GM12878 (cell line): ENCODE measurements around the gene SEPTIN14. TPM values are rescaled to one million over a fixed set of nuclear protein-coding genes. Genes with fewer than 3 reads are reported as not detected.

Experiments
- polyA plus RNA-seq, 11 experiments: library from polyadenylated mRNA; depleted of rRNA in 4 of 11; unstranded in 6 of 11; stranded (reverse) in 5 of 11; fragments of >200 nt; fragmentation: Nextera tagmentation in 4 of 11; fragmentation: Illumina TruSeq in 1 of 11; extraction: Ambion mirVana in 4 of 11; extraction: Trizol in 1 of 11; gene quantifications; 1 replicate in 1 of 11; 2 replicates in 10 of 11; pipeline versions ENCODE4 v1.2.1 to v1.2.3, GENCODE V29; 2011 to 2016; ENCODE audit warnings: inconsistent platforms in 2 of 11, missing spikeins in 2 of 11, low read depth in 1 of 11
- small RNA-seq: library from RNA; depleted of rRNA; stranded (forward); fragments of <200 nt; gene quantifications from one replicate; pipeline ENCODE3, GENCODE V24; 2014
- total RNA-seq, 4 experiments: library from RNA; depleted of rRNA in 3 of 4; stranded (reverse); fragments of >200 nt in 3 of 4; fragmentation: Illumina TruSeq in 1 of 4; extraction: Trizol in 1 of 4; gene quantifications; 2 replicates each; pipeline versions ENCODE4 v1.2.1 to v1.2.3, GENCODE V29; 2013 to 2021

The SEPTIN14 gene
- total and polyA plus RNA-seq, 10 of the 15 experiments (the other 5 are each of a cell fraction or from before 2014, with no cell fraction given): 0.01 TPM; not detected in 9

Small RNA genes within 50 kb of the gene (small RNA-seq; reads per million reads assigned to genes)
- not detected for gene AC092647.1
- gene AC092647.2: not detected
- not detected for gene RNU6-1126P

Other genes with a start within 250 kb of the SEPTIN14 start
Only the 7 nearest of the 8 such genes appear.
- 2.0 and 3.7 TPM in 2 replicates for gene ZNF713, start 24.7 kb upstream of the SEPTIN14 start, total RNA-seq (2014; rRNA removed)
- 3.4 TPM in 2 replicates for gene ZNF713, start 24.7 kb upstream of the SEPTIN14 start, total RNA-seq (2014; rRNA removed; fragmentation: Illumina TruSeq; extraction: Trizol)
- 1.0 and 1.7 TPM in 2 replicates for gene ZNF713, start 24.7 kb upstream of the SEPTIN14 start, total RNA-seq (2021)
- 1.9 and 2.5 TPM in 2 replicates for gene ZNF713, start 24.7 kb upstream of the SEPTIN14 start, polyA plus RNA-seq (2011; rRNA removed)
- gene ZNF713, start 24.7 kb upstream of the SEPTIN14 start, polyA plus RNA-seq (2014; fragmentation: Illumina TruSeq; extraction: Trizol): 2.8 and 4.2 TPM in 2 replicates
- gene ZNF713, start 24.7 kb upstream of the SEPTIN14 start, polyA plus RNA-seq (2014; fragmentation: Nextera tagmentation; extraction: Ambion mirVana): under 1 TPM; 0.21 to 0.62 TPM
- 1.1 and 1.2 TPM in 2 replicates for gene ZNF713, start 24.7 kb upstream of the SEPTIN14 start, polyA plus RNA-seq (2014; rRNA removed)
- gene ZNF713, start 24.7 kb upstream of the SEPTIN14 start, polyA plus RNA-seq (2016; fragmentation: Nextera tagmentation; extraction: Ambion mirVana): 1 to 10 TPM; 1.6 to 2.2 TPM
- gene MRPS17, start 89.1 kb upstream of the SEPTIN14 start, total RNA-seq (2014; rRNA removed): 29.9 and 31.3 TPM in 2 replicates
- gene MRPS17, start 89.1 kb upstream of the SEPTIN14 start, total RNA-seq (2014; rRNA removed; fragmentation: Illumina TruSeq; extraction: Trizol): 26.4 and 28.6 TPM in 2 replicates
- 18.7 and 23.1 TPM in 2 replicates for gene MRPS17, start 89.1 kb upstream of the SEPTIN14 start, total RNA-seq (2021)
- 28.6 and 32.2 TPM in 2 replicates for gene MRPS17, start 89.1 kb upstream of the SEPTIN14 start, polyA plus RNA-seq (2011; rRNA removed)
- 25.8 and 26.2 TPM in 2 replicates for gene MRPS17, start 89.1 kb upstream of the SEPTIN14 start, polyA plus RNA-seq (2014; fragmentation: Illumina TruSeq; extraction: Trizol)
- 10 to 100 TPM; 72.9 to 74.5 TPM for gene MRPS17, start 89.1 kb upstream of the SEPTIN14 start, polyA plus RNA-seq (2014; fragmentation: Nextera tagmentation; extraction: Ambion mirVana)
- 23.7 and 28.5 TPM in 2 replicates for gene MRPS17, start 89.1 kb upstream of the SEPTIN14 start, polyA plus RNA-seq (2014; rRNA removed)
- gene MRPS17, start 89.1 kb upstream of the SEPTIN14 start, polyA plus RNA-seq (2016; fragmentation: Nextera tagmentation; extraction: Ambion mirVana): 10 to 100 TPM; 58.1 TPM
- 47.7 TPM in 2 replicates for gene NIPSNAP2, start 101.8 kb upstream of the SEPTIN14 start, total RNA-seq (2014; rRNA removed)
- 51.7 and 52.0 TPM in 2 replicates for gene NIPSNAP2, start 101.8 kb upstream of the SEPTIN14 start, total RNA-seq (2014; rRNA removed; fragmentation: Illumina TruSeq; extraction: Trizol)
- gene NIPSNAP2, start 101.8 kb upstream of the SEPTIN14 start, total RNA-seq (2021): 44.7 and 45.0 TPM in 2 replicates
- gene NIPSNAP2, start 101.8 kb upstream of the SEPTIN14 start, polyA plus RNA-seq (2011; rRNA removed): 70.8 and 104 TPM in 2 replicates
- 62.9 and 102 TPM in 2 replicates for gene NIPSNAP2, start 101.8 kb upstream of the SEPTIN14 start, polyA plus RNA-seq (2014; fragmentation: Illumina TruSeq; extraction: Trizol)
- gene NIPSNAP2, start 101.8 kb upstream of the SEPTIN14 start, polyA plus RNA-seq (2014; fragmentation: Nextera tagmentation; extraction: Ambion mirVana): 10 to 100 TPM; 24.7 to 29.9 TPM
- gene NIPSNAP2, start 101.8 kb upstream of the SEPTIN14 start, polyA plus RNA-seq (2014; rRNA removed): 38.8 and 46.9 TPM in 2 replicates
- gene NIPSNAP2, start 101.8 kb upstream of the SEPTIN14 start, polyA plus RNA-seq (2016; fragmentation: Nextera tagmentation; extraction: Ambion mirVana): 10 to 100 TPM; 83.8 to 88.5 TPM
- 35.3 and 36.4 TPM in 2 replicates for gene PSPH, start 188.7 kb upstream of the SEPTIN14 start, total RNA-seq (2014; rRNA removed)
- gene PSPH, start 188.7 kb upstream of the SEPTIN14 start, total RNA-seq (2014; rRNA removed; fragmentation: Illumina TruSeq; extraction: Trizol): 20.1 and 21.2 TPM in 2 replicates
- gene PSPH, start 188.7 kb upstream of the SEPTIN14 start, total RNA-seq (2021): 24.8 and 25.0 TPM in 2 replicates
- 15.4 and 16.2 TPM in 2 replicates for gene PSPH, start 188.7 kb upstream of the SEPTIN14 start, polyA plus RNA-seq (2011; rRNA removed)
- 9.1 and 23.0 TPM in 2 replicates for gene PSPH, start 188.7 kb upstream of the SEPTIN14 start, polyA plus RNA-seq (2014; fragmentation: Illumina TruSeq; extraction: Trizol)
- 10 to 100 TPM in 1 of 2 experiments, 1 to 10 TPM in 1; 5.2 to 10.5 TPM for gene PSPH, start 188.7 kb upstream of the SEPTIN14 start, polyA plus RNA-seq (2014; fragmentation: Nextera tagmentation; extraction: Ambion mirVana)
- 21.6 and 28.3 TPM in 2 replicates for gene PSPH, start 188.7 kb upstream of the SEPTIN14 start, polyA plus RNA-seq (2014; rRNA removed)
- 10 to 100 TPM; 24.8 to 26.1 TPM for gene PSPH, start 188.7 kb upstream of the SEPTIN14 start, polyA plus RNA-seq (2016; fragmentation: Nextera tagmentation; extraction: Ambion mirVana)
- 263 and 264 TPM in 2 replicates for gene CCT6A, start 189.0 kb upstream of the SEPTIN14 start, total RNA-seq (2014; rRNA removed)
- 324 and 357 TPM in 2 replicates for gene CCT6A, start 189.0 kb upstream of the SEPTIN14 start, total RNA-seq (2014; rRNA removed; fragmentation: Illumina TruSeq; extraction: Trizol)
- gene CCT6A, start 189.0 kb upstream of the SEPTIN14 start, total RNA-seq (2021): 202 and 206 TPM in 2 replicates
- 346 and 392 TPM in 2 replicates for gene CCT6A, start 189.0 kb upstream of the SEPTIN14 start, polyA plus RNA-seq (2011; rRNA removed)
- gene CCT6A, start 189.0 kb upstream of the SEPTIN14 start, polyA plus RNA-seq (2014; fragmentation: Illumina TruSeq; extraction: Trizol): 272 and 346 TPM in 2 replicates
- 100 to 1,000 TPM; 191 to 319 TPM for gene CCT6A, start 189.0 kb upstream of the SEPTIN14 start, polyA plus RNA-seq (2014; fragmentation: Nextera tagmentation; extraction: Ambion mirVana)
- 247 and 252 TPM in 2 replicates for gene CCT6A, start 189.0 kb upstream of the SEPTIN14 start, polyA plus RNA-seq (2014; rRNA removed)
- 100 to 1,000 TPM; 455 to 480 TPM for gene CCT6A, start 189.0 kb upstream of the SEPTIN14 start, polyA plus RNA-seq (2016; fragmentation: Nextera tagmentation; extraction: Ambion mirVana)
- 84.6 and 96.1 TPM in 2 replicates for gene SUMF2, start 201.5 kb upstream of the SEPTIN14 start, total RNA-seq (2014; rRNA removed)
- gene SUMF2, start 201.5 kb upstream of the SEPTIN14 start, total RNA-seq (2014; rRNA removed; fragmentation: Illumina TruSeq; extraction: Trizol): 70.8 and 72.4 TPM in 2 replicates
- 102 and 103 TPM in 2 replicates for gene SUMF2, start 201.5 kb upstream of the SEPTIN14 start, total RNA-seq (2021)
- gene SUMF2, start 201.5 kb upstream of the SEPTIN14 start, polyA plus RNA-seq (2011; rRNA removed): 57.6 and 70.5 TPM in 2 replicates
- gene SUMF2, start 201.5 kb upstream of the SEPTIN14 start, polyA plus RNA-seq (2014; fragmentation: Illumina TruSeq; extraction: Trizol): 87.4 and 106 TPM in 2 replicates
- 10 to 100 TPM; 39.9 to 62.4 TPM for gene SUMF2, start 201.5 kb upstream of the SEPTIN14 start, polyA plus RNA-seq (2014; fragmentation: Nextera tagmentation; extraction: Ambion mirVana)
- 85.7 and 93.0 TPM in 2 replicates for gene SUMF2, start 201.5 kb upstream of the SEPTIN14 start, polyA plus RNA-seq (2014; rRNA removed)
- gene SUMF2, start 201.5 kb upstream of the SEPTIN14 start, polyA plus RNA-seq (2016; fragmentation: Nextera tagmentation; extraction: Ambion mirVana): 10 to 100 TPM; 67.7 to 72.6 TPM
- gene PHKG1, start 230.2 kb upstream of the SEPTIN14 start, total RNA-seq (2014; rRNA removed): 0.27 and 1.6 TPM in 2 replicates
- gene PHKG1, start 230.2 kb upstream of the SEPTIN14 start, total RNA-seq (2014; rRNA removed; fragmentation: Illumina TruSeq; extraction: Trizol): 0.45 and 1.1 TPM in 2 replicates
- 0.64 and 0.82 TPM in 2 replicates for gene PHKG1, start 230.2 kb upstream of the SEPTIN14 start, total RNA-seq (2021)
- 0.62 and 1.4 TPM in 2 replicates for gene PHKG1, start 230.2 kb upstream of the SEPTIN14 start, polyA plus RNA-seq (2011; rRNA removed)
- gene PHKG1, start 230.2 kb upstream of the SEPTIN14 start, polyA plus RNA-seq (2014; fragmentation: Illumina TruSeq; extraction: Trizol): 0.11 and 0.43 TPM in 2 replicates
- gene PHKG1, start 230.2 kb upstream of the SEPTIN14 start, polyA plus RNA-seq (2014; fragmentation: Nextera tagmentation; extraction: Ambion mirVana): under 1 TPM; 0.08 to 0.09 TPM
- gene PHKG1, start 230.2 kb upstream of the SEPTIN14 start, polyA plus RNA-seq (2014; rRNA removed): 0.86 and 1.2 TPM in 2 replicates
- under 1 TPM; 0.15 to 0.31 TPM for gene PHKG1, start 230.2 kb upstream of the SEPTIN14 start, polyA plus RNA-seq (2016; fragmentation: Nextera tagmentation; extraction: Ambion mirVana)